HEK293 (cell line): ENCODE results near the gene DNER.
"Not testable (repeated sequence)": the region's sequence is repeated elsewhere in the genome, so short reads cannot be mapped to it uniquely, and the experiment has no call there.

Experiments used
- CTCF ChIA-PET: fragments of 350-600 bp; formaldehyde crosslinking; extraction: SDS; loops from one replicate; lab custom pipeline; 2021; ENCODE audit warnings: antibody characterized with exemption; lab: Yijun Ruan, JAX
- POLR2A ChIA-PET: fragments of 300-600 bp; formaldehyde crosslinking; extraction: SDS; loops from one replicate; lab custom pipeline; 2020; ENCODE audit warnings: antibody characterized with exemption, inconsistent platforms; lab: Yijun Ruan, JAX
- H3K27ac ChIP-seq: fragments of 200-500 bp; sonication (Bioruptor generic); 2 replicates; pipeline ENCODE4 v1.5.1; 2014; ENCODE audit warnings: low read depth, low read length, control low read depth, inconsistent platforms; ENCODE audit errors: extremely low read depth
- H3K36me3 ChIP-seq, 2 experiments: fragments of 200-500 bp in 1 of 2; sonication (Bioruptor generic) in 1 of 2; 1 replicate in 1 of 2; 2 replicates in 1 of 2; pipeline ENCODE4 v1.5.1; 2014 to 2017; ENCODE audit warnings: inconsistent platforms in 2 of 2, low read length in 2 of 2; ENCODE audit not compliant: control insufficient read depth in 2 of 2, insufficient read depth in 1 of 2
- H3K4me1 ChIP-seq: fragments of 200-500 bp; sonication (Bioruptor generic); 2 replicates; pipeline ENCODE4 v1.5.1; 2014; ENCODE audit warnings: mild to moderate bottlenecking, low read length, inconsistent platforms; ENCODE audit not compliant: control insufficient read depth, insufficient read depth
- H3K4me3 ChIP-seq: 2 replicates; pipeline ENCODE4 v1.5.1; 2011; ENCODE audit warnings: low read depth, mild to moderate bottlenecking, control low read depth, low read length, moderate library complexity
- H3K9me3 ChIP-seq: fragments of 200-500 bp; sonication (Bioruptor generic); 2 replicates; pipeline ENCODE4 v1.5.1; 2014; ENCODE audit warnings: low read depth, low read length, inconsistent platforms; ENCODE audit not compliant: control insufficient read depth, insufficient read depth
- MEIS1 ChIP-seq: sonication (generic); formaldehyde crosslinking; IDR thresholded peaks from 2 replicates; pipeline ENCODE4 v1.8.1; 2022; ENCODE audit warnings: missing genetic modification reagents, mild to moderate bottlenecking, borderline replicate concordance
- SALL2 ChIP-seq: fragments of 450-650 bp; formaldehyde crosslinking; IDR thresholded peaks from 2 replicates; pipeline ENCODE4 v1.5.0; 2017; ENCODE audit warnings: missing biosample characterization, mild to moderate bottlenecking, missing genetic modification characterization, borderline replicate concordance
- ZBTB21 ChIP-seq: fragments of 450-650 bp; formaldehyde crosslinking; IDR thresholded peaks from 2 replicates; pipeline ENCODE4 v1.5.1; 2017; ENCODE audit warnings: missing biosample characterization, missing genetic modification characterization
- ZFP69B ChIP-seq: fragments of 450-650 bp; formaldehyde crosslinking; IDR thresholded peaks from 2 replicates; pipeline ENCODE4 v1.5.1; 2016; ENCODE audit warnings: missing biosample characterization, missing genetic modification characterization
- ZNF18 ChIP-seq: fragments of 450-650 bp; formaldehyde crosslinking; IDR thresholded peaks from 2 replicates; pipeline ENCODE4 v1.5.1; 2016; ENCODE audit warnings: missing biosample characterization, missing genetic modification characterization
- ZNF37A ChIP-seq: fragments of 450-650 bp; IDR thresholded peaks from 2 replicates; pipeline ENCODE4 v1.5.1; 2018; ENCODE audit warnings: missing biosample characterization, missing genetic modification characterization
- ZNF629 ChIP-seq: fragments of 450-650 bp; formaldehyde crosslinking; IDR thresholded peaks from 2 replicates; pipeline ENCODE4 v1.5.1; 2017; ENCODE audit warnings: missing biosample characterization, missing genetic modification characterization
- ZNF692 ChIP-seq: fragments of 450-650 bp; formaldehyde crosslinking; IDR thresholded peaks from 2 replicates; pipeline ENCODE4 v1.5.1; 2016; ENCODE audit warnings: missing biosample characterization, missing genetic modification characterization
- ZNF747 ChIP-seq: fragments of 450-650 bp; formaldehyde crosslinking; IDR thresholded peaks from 2 replicates; pipeline ENCODE4 v1.5.1; 2016; ENCODE audit warnings: missing biosample characterization, missing genetic modification characterization
- ZNF776 ChIP-seq: fragments of 450-650 bp; formaldehyde crosslinking; IDR thresholded peaks from 2 replicates; pipeline ENCODE4 v1.5.0; 2017; ENCODE audit warnings: missing biosample characterization, missing genetic modification characterization, borderline replicate concordance
- ZXDB ChIP-seq: fragments of 450-650 bp; formaldehyde crosslinking; IDR thresholded peaks from 2 replicates; pipeline ENCODE4 v1.5.1; 2016; ENCODE audit warnings: missing biosample characterization, missing genetic modification characterization
- TF ChIP-seq, protein P1 (sequence below): fragments of 450-650 bp; formaldehyde crosslinking; IDR thresholded peaks from 2 replicates; pipeline ENCODE4 v1.5.1; 2016; ENCODE audit warnings: missing biosample characterization, missing genetic modification characterization, low read depth

The DNER gene

DNA sequence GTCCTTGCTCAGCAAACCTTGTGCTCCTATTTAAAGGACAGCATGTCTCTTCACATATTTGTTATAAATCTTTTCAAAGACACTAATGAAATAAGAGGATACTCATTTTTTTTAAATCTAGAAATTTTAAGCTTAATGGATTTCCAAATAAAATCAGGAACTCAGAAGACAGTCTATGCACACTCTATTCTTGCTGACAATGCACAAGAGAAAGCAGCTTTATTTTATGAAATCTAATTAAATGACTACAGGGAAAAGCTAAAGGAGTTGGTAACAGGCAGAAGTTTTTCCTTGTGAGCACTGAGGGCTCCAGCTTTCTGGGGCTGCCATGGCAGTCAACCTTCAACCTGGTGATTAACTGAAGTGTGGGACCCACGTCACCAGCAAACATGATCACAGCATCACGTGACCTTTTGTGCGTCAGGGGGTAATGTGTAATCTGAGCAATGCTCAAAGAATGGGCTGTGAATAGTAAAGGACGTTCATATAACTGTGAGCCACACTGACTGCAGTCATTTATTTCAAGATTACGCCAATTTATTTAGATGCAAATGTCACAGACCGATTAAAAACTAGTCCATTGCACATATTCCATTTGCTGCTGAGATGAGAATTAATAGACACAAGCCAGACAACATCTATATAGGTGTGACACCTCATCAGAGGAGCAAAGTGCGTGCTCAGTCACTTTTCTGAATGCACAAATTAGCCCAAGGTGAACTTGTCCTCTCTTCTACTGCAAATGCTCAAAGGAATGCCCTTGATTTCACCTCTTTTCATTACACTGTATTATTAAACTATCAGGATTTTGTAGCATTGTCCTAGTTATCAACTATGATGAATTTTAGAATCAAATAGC lies 11.6 kb upstream of the DNER start (continued):
- TF ChIP-seq ZBTB21 (tag by site-specific recombination): peak; percentile 58; the same call in 1 of the 2 replicates
- TF ChIP-seq ZFP69B (tag by site-specific recombination): peak; percentile 57; the same call in 1 of the 2 replicates
- peak; percentile 58 for TF ChIP-seq ZNF692 (tag by site-specific recombination)
- TF ChIP-seq ZNF37A (tag by site-specific recombination): no peak
- no peak for TF ChIP-seq ZXDB (tag by site-specific recombination)
- no peak for TF ChIP-seq SALL2 (tag by site-specific recombination)
- no peak for TF ChIP-seq MEIS1
- TF ChIP-seq ZNF18 (tag by site-specific recombination): no peak
- peak; percentile 82 for TF ChIP-seq ZNF629 (tag by site-specific recombination)

DNA sequence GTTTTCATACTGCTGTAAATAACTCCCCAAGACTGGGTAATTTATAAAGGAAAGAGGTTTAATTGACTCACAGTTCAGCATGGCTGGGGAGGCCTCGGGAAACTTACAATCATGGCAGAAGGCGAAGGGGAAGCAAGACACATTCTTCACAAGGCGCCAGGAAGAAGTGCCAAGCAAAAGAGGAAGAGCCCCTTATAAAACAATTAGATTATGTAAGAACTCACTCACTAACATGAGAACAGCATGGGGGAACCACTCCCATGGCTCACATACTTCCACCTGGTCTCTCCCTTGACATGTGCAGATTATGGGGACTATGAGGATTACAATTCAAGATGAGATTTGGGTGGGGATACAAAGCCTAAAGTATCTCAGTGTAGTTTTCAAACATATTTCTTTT lies 8.8 kb upstream of the DNER start:
- H3K4me3 ChIP-seq, POLR2A ChIA-PET, H3K4me1 ChIP-seq, CTCF ChIA-PET, H3K9me3 ChIP-seq, H3K27ac ChIP-seq, H3K36me3 ChIP-seq: not testable (repeated sequence)

DNA sequence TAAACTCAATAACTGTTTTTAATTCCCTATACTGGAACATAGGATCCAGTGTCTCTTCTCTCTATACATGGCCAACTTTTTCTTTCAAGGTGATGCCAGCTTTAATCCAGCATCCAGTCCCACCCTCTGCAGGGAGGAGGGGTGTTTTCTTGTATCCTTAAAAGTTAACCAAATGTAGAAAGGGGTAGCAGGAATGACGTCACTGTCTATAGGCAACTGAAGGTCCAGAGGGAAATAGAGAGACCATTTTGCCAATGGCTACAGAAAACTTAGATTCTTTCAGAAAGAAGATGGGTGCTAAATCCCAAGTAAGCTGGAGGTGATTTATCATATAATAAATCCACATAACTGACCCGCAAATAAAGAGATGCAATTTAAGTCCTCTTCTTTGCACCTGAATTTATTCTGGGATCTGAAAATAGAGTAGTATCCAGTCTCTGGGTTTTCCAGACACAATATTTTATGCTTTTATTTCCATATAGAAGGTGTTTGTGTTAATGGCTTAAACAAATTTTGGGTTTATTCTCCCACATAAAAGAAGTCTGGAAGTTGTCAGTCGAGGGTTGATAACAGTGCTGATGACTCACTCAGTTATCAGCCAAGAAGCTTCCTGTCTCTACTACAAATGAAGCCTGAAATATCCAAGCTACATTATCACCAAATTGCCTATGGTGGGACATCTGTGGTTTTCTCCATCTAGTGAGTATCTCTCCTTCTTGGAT lies 5.7 kb upstream of the DNER start:
- Histone ChIP-seq H3K4me3 (no peak overlapping the region), H3K9me3 (no peaks in the 10 kb centered on the region), H3K4me1 (peaks cover under 1% of the 10 kb centered on the region; the same call in 1 of the 2 replicates), H3K27ac (no peak overlapping the region), H3K36me3 (no peaks in the 10 kb centered on the region)
- ChIA-PET CTCF (no interaction called here), POLR2A (no interaction called here)
- no peak for TF ChIP-seq ZNF747 (tag by site-specific recombination)
- TF ChIP-seq, protein P1, sequence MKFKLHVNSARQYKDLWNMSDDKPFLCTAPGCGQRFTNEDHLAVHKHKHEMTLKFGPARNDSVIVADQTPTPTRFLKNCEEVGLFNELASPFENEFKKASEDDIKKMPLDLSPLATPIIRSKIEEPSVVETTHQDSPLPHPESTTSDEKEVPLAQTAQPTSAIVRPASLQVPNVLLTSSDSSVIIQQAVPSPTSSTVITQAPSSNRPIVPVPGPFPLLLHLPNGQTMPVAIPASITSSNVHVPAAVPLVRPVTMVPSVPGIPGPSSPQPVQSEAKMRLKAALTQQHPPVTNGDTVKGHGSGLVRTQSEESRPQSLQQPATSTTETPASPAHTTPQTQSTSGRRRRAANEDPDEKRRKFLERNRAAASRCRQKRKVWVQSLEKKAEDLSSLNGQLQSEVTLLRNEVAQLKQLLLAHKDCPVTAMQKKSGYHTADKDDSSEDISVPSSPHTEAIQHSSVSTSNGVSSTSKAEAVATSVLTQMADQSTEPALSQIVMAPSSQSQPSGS (tag by site-specific recombination): 0 out of 2 replicates have a peak, but pooled peaks have one; percentile 19

DNA sequence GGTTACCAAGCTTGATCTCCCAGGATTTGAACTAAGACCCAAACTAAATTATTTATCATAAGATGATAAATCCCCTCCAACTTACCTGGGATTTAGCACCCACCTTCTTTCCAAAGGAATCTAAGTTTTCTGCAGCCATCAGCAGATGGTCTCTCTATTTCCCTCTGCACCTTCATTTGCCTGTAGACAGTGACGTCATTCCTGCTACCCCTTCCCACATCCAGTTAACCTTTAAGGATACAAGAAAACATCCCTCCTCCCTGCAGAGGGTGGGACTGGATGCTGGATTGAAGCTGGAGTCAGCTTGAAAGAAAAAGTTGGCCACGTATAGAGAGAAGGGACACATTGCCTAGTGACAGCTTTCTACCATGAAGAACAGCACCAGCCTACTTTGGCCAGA lies 3.7 kb upstream of the DNER start:
- Histone ChIP-seq H3K27ac (no peak overlapping the region), H3K4me1 (peaks cover 3% of the 10 kb centered on the region; the same call in 1 of the 2 replicates), H3K9me3 (no peaks in the 10 kb centered on the region), H3K4me3 (no peak overlapping the region), H3K36me3 (no peaks in the 10 kb centered on the region)
- TF ChIP-seq ZNF776 (tag by site-specific recombination): no peak
- TF ChIP-seq, protein P1 (tag by site-specific recombination): peak; percentile 51; the same call in 1 of the 2 replicates
- CTCF ChIA-PET: interaction anchor here (0.7 to 3.6 kb wide), 2 partner anchors 376 to 385 kb away, joined by 4 to 14 read pairs; no protein-coding TSS in a partner anchor
- POLR2A ChIA-PET: no interaction called here
